ENCODE data around the gene PRAMEF9.
"Not testable (repeated sequence)": the region's sequence is repeated elsewhere in the genome, so short reads cannot be mapped to it uniquely, and the experiment has no call there.

The PRAMEF9 gene

DNA sequence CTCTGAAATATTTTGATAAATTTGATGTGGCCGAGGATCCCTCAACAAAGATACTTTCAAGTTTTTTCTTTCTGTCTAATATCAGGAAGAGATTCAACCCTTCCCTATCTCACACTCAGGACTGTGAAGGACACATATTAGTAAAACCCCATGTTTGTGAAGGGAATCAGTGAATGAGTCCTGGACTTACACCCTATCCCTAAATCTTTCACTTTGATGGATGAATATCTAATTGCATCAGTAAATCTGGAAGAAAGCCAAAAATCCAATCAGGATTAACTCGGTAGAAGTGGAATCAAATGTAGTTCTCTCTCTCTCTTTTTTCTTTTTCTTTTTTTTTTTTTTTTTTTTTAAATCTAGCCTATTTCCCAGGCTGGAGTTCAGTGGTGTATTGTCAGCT is at the start of gene PRAMEF9:
PRAMEF9 (plus strand) TSS at position 301 of the 400 bp plus-strand sequence. CDS start 3,433 bp downstream, outside the sequence.
- DNase-seq: not testable (repeated sequence)

DNA sequence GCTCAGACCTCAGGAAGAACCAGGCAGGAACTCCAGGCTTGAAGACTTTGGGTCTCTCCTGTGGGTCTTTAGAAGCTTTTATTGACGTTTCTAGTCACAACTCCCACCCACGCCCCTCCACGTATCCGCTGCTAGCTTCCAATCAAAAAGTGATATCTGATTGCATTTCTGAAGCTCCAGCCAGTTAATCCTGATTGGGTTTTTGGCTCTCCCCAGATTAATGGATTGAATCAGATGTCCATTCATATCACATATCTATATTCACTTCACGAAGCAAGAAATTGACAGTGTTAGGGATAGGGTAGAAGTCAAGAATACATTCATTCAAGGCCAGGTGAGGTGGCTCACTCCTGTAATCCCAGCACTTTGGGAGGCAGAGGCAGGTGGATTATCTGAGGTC is 15.7 kb upstream of the PRAMEF9 start, which contains the start of gene PRAMEF26:
PRAMEF26 (minus strand) TSS at position 101 of the 400 bp plus-strand sequence. CDS start 2,914 bp downstream, outside the sequence.
- DNase-seq: not testable (repeated sequence)

- not testable (repeated sequence) for DNase-seq
Observed at GRCh38 chr1:13165531-13165930, 6.1 kb upstream of the PRAMEF9 start, which contains the start of gene HNRNPCL4. HNRNPCL4 (minus strand) TSS chr1:13165631; CDS start chr1:13165467, 164 bp downstream.

- DNase-seq: not testable (repeated sequence)
Observed at GRCh38 chr1:13201309-13201708, 29.7 kb downstream of the PRAMEF9 start, which contains the start of gene PRAMEF13. PRAMEF13 (minus strand) TSS chr1:13201409; CDS start chr1:13199589, 1,820 bp downstream.

- DNase-seq: not testable (repeated sequence)
Observed at GRCh38 chr1:13208712-13209111, 37.1 kb downstream of the PRAMEF9 start.

- DNase-seq: not testable (repeated sequence)
Observed at GRCh38 chr1:13216619-13217018, 45.0 kb downstream of the PRAMEF9 start.

GRCh38 chr1:13219203-13219602 is 47.6 kb downstream of the PRAMEF9 start:
- not testable (repeated sequence) for DNase-seq

- DNase-seq: not testable (repeated sequence)
Observed at GRCh38 chr1:13222788-13223187, 51.1 kb downstream of the PRAMEF9 start.

DNA sequence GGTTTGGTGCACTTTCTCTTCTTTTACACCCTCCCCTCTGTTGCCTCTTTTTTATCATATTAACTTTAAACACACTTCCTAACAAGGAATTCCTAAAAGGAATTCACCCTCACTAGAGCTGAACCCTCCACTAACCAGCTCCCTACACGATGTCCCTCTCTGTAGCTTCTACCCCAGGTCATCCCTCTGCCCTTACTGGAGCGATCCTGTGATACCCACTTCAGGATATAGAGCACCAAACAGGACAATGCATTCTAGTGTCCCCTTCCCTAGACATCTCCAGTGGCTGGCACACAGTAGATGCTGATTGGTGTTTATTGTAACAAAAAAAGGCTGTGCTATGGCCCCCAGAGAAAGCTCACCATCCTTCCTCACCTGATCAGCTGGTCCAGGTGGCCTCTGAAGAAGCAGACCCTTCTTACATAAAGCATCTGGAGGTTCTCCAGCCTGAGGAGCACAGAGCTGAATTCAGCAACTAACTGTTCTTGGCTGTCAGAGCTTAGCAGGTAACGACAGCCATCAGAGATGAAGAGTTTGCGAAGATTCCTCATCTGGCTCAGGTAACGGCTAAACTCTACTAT is 52.9 kb downstream of the PRAMEF9 start:
- no peak for DNase-seq

DNA sequence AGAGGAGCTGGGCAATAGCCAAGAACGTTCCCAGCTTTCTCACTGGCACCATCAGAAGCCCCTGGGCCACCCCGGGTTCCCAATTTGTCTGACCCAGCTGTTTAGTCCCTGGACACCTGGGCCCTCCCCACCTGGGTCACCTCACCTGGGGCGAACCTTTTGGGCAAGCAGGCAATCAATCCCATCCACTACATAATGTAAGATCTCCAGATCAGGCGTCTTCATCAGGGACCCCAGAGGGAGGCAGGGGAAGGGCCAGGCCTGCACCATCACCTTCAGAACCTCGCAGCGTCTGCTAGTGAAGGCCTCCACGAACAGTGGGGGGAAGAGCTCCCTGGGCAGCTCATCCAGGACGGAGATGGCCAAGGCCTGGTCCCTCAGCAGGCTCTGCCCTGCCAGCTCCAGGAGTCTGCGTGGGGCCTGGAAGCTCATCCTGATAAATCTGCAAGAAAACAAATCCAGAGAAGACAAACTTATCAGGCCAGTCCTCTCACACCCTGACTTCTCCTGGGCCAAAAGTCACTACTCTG is 54.1 kb downstream of the PRAMEF9 start, which contains the start of gene PRAMEF18:
PRAMEF18 (minus strand) TSS at position 480 of the 530 bp plus-strand sequence; CDS start at position 432, 48 bp downstream.
- not testable (repeated sequence) for DNase-seq

DNA sequence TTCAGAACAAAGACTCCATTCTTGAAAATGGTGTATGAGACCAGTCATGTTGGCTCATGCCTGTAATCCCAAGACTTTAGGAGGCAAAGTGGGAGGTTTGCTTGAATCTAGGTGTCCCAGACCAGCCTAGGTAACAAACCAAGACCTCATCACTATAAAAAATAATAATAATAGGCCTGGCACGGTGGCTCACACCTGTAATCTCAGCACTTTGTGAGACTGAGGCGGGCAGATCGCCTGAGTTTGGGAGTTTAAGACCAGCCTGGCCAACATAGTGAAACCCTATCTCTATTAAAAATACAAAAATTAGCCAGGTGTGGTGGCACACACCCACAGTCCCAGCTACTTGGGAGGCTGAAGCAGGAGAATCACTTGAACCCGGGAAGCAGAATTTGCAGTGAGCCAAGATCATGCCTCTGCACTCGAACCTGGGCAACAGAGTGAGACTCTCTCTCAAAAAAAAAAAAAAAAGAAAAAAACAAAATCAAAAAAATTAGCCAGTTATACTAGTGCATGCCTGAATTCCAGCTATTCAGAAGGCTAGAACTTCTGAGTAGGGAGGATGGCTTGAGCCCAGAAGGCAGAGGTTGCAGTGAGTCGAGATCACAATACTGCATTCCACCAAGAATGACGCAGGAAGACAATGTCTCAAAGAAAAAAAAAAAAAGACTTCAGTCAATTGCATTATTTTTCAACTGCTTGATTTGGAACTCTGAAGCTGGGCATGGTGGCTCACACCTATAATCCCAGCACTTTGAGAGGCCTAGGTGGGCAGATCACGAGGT is 55.8 kb downstream of the PRAMEF9 start:
- not testable (repeated sequence) for DNase-seq

DNA sequence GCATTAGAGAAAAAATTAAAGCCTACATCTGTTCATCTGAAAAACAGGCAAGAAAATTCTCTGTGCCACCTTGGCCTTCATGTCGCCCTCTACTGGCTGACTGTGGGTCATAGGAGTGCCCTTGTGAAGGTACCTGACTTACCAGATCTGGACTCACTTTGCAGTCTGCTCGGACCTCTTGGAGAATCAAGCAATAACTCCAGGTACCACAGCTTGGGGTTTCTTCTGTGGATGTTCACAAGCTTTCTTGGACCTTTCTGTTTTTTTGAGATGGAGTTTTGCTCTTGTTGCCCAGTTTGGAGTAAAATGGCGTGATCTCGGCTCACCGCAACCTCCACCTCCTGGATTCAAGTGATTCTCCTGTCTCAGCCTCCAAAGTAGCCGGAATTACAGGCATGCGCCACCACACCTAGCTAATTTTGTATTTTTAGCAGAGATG is 56.7 kb downstream of the PRAMEF9 start:
- DNase-seq: peak; percentile 46
